ENCODE data around the gene HSD17B2. TPM values are rescaled to one million over a fixed set of nuclear protein-coding genes. Genes with fewer than 3 reads are reported as not detected.

HSD17B2 gene
- total and polyA plus RNA-seq, 2 of the 4 experiments (the other 2 are of a cell fraction), result 0.12 to 0.18 TPM

DNA sequence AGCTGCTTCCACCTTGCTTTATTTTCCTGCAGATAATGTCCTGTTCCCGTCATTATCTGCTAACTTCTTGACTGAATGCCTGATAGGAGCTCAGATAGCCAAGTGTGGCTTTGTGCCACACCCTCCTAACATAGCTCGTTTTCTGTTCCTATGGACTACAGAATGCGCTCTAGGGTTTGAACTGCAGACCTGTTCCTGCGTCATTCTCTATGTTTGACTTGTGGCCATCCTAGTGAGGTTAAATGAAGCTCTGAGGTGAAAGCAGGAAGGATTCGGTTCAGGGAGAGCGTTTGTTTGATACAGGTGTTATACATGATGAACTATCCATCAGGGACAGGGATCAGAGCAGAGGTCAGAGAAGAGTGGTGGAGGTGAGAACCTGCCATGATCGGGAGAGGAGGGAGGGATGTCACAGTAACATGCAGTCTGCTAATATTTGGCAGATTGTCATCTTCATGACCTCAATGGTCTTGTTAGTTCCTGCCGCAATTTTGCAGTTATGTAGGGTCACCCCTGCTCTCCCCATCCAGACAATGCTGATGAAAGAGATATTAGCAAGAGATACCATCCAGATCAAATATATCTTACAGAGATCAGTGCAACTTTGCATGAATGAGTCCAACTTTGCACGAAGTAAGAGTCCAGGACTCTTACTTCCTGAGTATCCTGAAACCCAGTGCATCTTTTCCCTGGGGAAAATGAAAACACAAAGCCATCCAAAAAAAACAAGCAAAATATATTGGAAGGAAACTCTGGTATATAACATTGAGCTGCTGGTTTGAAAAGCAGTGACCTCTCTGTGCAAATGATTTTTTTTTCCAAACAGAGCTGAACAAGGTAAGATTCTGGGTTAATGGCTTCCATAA lies 102.1 kb downstream of the HSD17B2 start (continued):
- TF ChIP-seq, protein P1, sequence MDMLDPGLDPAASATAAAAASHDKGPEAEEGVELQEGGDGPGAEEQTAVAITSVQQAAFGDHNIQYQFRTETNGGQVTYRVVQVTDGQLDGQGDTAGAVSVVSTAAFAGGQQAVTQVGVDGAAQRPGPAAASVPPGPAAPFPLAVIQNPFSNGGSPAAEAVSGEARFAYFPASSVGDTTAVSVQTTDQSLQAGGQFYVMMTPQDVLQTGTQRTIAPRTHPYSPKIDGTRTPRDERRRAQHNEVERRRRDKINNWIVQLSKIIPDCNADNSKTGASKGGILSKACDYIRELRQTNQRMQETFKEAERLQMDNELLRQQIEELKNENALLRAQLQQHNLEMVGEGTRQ (IDR thresholded peaks at IDR 0.05; ENCODE audit: low read depth, low read length), result no peak

DNA sequence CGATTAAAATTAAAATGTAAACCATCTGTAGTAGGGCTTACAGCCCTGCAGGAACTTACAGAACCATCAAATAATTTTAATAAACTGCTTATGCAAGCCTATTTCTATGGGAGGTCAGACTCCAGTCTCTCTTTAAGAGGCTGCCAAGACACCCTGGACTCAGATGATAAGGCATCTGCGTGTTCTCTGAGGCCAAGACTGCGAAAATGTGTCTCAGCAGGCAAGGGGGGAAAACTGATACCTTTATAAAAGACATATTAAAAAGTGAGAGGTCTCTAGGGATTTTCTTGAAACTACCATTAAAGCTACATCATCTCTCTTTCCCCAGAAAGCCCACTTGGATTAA lies 102.7 kb downstream of the HSD17B2 start:
- Histone ChIP-seq H3K14ac (replicated peaks; ENCODE audit: low read depth, low read length) (no peak overlapping the region), H3K23ac (ENCODE audit: low read depth, low read length) (no peak overlapping the region), H3K9me1 (ENCODE audit: insufficient read depth, low read length) (no peaks in the 10 kb centered on the region), H4K20me1 (ENCODE audit: insufficient read depth, low read length) (no peaks in the 10 kb centered on the region), H3K9ac (ENCODE audit: low read depth, low read length) (no peak overlapping the region), H3K56ac (ENCODE audit: extremely low read depth, insufficient read depth, low read length) (no peak overlapping the region), H3K27me3 (ENCODE audit: control insufficient read depth, insufficient read depth, low read length) (no peaks in the 10 kb centered on the region), H3K4ac (ENCODE audit: low read depth, low read length) (no peak overlapping the region), H2BK20ac (ENCODE audit: low read depth, low read length) (no peak overlapping the region), H3K36me3 (ENCODE audit: control insufficient read depth, insufficient read depth, low read length) (peaks cover 18% of the 10 kb centered on the region), H3K9me3 (ENCODE audit: control insufficient read depth, insufficient read depth, low read length) (no peaks in the 10 kb centered on the region), H2BK120ac (ENCODE audit: low read depth, low read length) (no peak overlapping the region), H2AFZ (replicated peaks; ENCODE audit: low read length, poor library complexity) (no peak overlapping the region), H3K4me3 (ENCODE audit: insufficient read depth, low read depth, low read length) (no peak overlapping the region), H2AK5ac (ENCODE audit: low read depth, low read length) (no peak overlapping the region), H3K27ac (ENCODE audit: insufficient read depth, low read length) (no peak overlapping the region), H3K4me2 (ENCODE audit: low read depth, low read length) (no peak overlapping the region), H4K91ac (ENCODE audit: insufficient read depth, low read depth, low read length) (no peak overlapping the region), H3K18ac (ENCODE audit: low read depth, low read length) (no peak overlapping the region), H4K8ac (ENCODE audit: low read depth in 2 of 2, low read length in 2 of 2) (no peak overlapping the region), H2BK15ac (ENCODE audit: low read depth, low read length) (no peak overlapping the region), H3K79me1 (ENCODE audit: low read depth in 1 of 2, low read length in 2 of 2) (no peaks in the 10 kb centered on the region), H4K5ac (ENCODE audit: low read depth, low read length) (no peak overlapping the region), H3K4me1 (ENCODE audit: control insufficient read depth, insufficient read depth, low read length) (peaks cover 1% of the 10 kb centered on the region; the same call in 1 of the 2 replicates), H2AK9ac (replicated peaks; ENCODE audit: low read depth, low read length, poor library complexity) (no peak overlapping the region), H2BK5ac (ENCODE audit: low read depth, low read length, poor library complexity, severe bottlenecking) (no peak overlapping the region)
- DNase-seq, result no peak
- intact Hi-C loops (cut with micrococcal nuclease) (no loop called here), dilution Hi-C loops (cut with HindIII; ENCODE audit: low sequenced_read_pairs, unreplicated experiment) (no loop called here), in situ Hi-C loops (cut with MboI; ENCODE audit: low sequenced_read_pairs) (no loop called here)
- no CpG with 5 or more reads among the region's 3 CpGs for WGBS, 2 experiments (ENCODE audit: extremely low coverage in 2 of 2, insufficient read length in 1 of 2)
- no peak for ATAC-seq (ENCODE audit: low read depth)
- ChIA-PET CTCF (no interaction called here), POLR2A (ENCODE audit: unreplicated experiment) (interaction anchor here (1.2 kb wide), 1 partner anchor 56 kb away, joined by 3 read pairs; no protein-coding TSS in a partner anchor)
- BruUV-seq (replicated peaks), result no TSS peak
- no peak for TF ChIP-seq NFE2L2 (IDR thresholded peaks at IDR 0.05; ENCODE audit: low read depth, low read length)
- no peak for TF ChIP-seq RCOR1 (IDR thresholded peaks at IDR 0.05; ENCODE audit: insufficient replicate concordance, low read length)
- TF ChIP-seq, protein P2, sequence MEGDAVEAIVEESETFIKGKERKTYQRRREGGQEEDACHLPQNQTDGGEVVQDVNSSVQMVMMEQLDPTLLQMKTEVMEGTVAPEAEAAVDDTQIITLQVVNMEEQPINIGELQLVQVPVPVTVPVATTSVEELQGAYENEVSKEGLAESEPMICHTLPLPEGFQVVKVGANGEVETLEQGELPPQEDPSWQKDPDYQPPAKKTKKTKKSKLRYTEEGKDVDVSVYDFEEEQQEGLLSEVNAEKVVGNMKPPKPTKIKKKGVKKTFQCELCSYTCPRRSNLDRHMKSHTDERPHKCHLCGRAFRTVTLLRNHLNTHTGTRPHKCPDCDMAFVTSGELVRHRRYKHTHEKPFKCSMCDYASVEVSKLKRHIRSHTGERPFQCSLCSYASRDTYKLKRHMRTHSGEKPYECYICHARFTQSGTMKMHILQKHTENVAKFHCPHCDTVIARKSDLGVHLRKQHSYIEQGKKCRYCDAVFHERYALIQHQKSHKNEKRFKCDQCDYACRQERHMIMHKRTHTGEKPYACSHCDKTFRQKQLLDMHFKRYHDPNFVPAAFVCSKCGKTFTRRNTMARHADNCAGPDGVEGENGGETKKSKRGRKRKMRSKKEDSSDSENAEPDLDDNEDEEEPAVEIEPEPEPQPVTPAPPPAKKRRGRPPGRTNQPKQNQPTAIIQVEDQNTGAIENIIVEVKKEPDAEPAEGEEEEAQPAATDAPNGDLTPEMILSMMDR (conservative IDR thresholded peaks at IDR 0.05; ENCODE audit: low read depth, low read length), result no peak
- no peak for TF ChIP-seq CEBPB (IDR thresholded peaks at IDR 0.05; ENCODE audit: low read depth, low read length)
- no peak for TF ChIP-seq BHLHE40 (IDR thresholded peaks at IDR 0.05; ENCODE audit: low read depth, low read length)
- TF ChIP-seq, protein P3, sequence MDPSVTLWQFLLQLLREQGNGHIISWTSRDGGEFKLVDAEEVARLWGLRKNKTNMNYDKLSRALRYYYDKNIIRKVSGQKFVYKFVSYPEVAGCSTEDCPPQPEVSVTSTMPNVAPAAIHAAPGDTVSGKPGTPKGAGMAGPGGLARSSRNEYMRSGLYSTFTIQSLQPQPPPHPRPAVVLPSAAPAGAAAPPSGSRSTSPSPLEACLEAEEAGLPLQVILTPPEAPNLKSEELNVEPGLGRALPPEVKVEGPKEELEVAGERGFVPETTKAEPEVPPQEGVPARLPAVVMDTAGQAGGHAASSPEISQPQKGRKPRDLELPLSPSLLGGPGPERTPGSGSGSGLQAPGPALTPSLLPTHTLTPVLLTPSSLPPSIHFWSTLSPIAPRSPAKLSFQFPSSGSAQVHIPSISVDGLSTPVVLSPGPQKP (IDR thresholded peaks at IDR 0.05; ENCODE audit: borderline replicate concordance, low read depth, low read length), result no peak

Measured in IMR-90 (cell line).